ENCODE data around the gene SLCO1A2. TPM values are rescaled to one million over a fixed set of nuclear protein-coding genes. Genes with fewer than 3 reads are reported as not detected.

SLCO1A2 gene
- total RNA-seq, 1 experiment from 2014 or later: 10.3 TPM

DNA sequence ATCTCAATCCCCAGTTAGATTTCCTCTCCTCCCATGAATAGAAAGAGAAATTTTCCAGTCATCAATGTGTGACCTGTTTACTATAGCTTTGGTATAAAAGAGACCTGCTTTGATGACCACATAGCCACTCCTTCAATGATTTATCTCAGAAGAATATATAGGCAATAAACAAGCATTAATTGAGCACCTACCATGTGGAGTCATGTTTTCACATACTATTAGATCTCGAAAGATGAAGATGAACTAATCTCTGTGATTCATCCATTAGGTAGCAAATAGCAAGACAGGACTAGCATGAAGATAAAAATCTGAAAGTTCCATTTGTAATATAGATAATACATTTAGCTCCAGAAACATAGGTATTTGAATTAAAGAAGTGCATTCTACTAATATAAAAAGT, 40.5 kb downstream of the SLCO1A2 start:
- Histone ChIP-seq H2BK5ac (ENCODE audit: insufficient read length, low read length) (no peak overlapping the region), H3K56ac (ENCODE audit: insufficient read length, low read depth, low read length) (no peak overlapping the region), H3K4ac (ENCODE audit: low read depth, low read length) (no peak overlapping the region), H3T11ph (ENCODE audit: low read length) (no peak overlapping the region), H2BK120ac (ENCODE audit: low read depth, low read length, poor library complexity, severe bottlenecking) (no peak overlapping the region), H4K20me1 (ENCODE audit: control insufficient read depth, insufficient read depth, insufficient read length) (no peaks in the 10 kb centered on the region), H2AK5ac (ENCODE audit: insufficient read length, low read length) (no peak overlapping the region), H3K4me2 (ENCODE audit: insufficient read depth, insufficient read length, low read length) (no peak overlapping the region), H4K91ac (ENCODE audit: insufficient read length, low read depth, low read length) (no peak overlapping the region), H2AFZ (ENCODE audit: low read length) (no peak overlapping the region), H3K27me3 (ENCODE audit: insufficient read depth, low read length) (no peaks in the 10 kb centered on the region), H3K79me2 (ENCODE audit: insufficient read depth, low read length) (no peaks in the 10 kb centered on the region), H3K27ac (ENCODE audit: insufficient read length, low read depth, low read length) (no peak overlapping the region), H3K9me3 (ENCODE audit: control insufficient read depth, low read depth, low read length) (no peaks in the 10 kb centered on the region), H2BK15ac (ENCODE audit: low read depth, low read length) (no peak overlapping the region), H3K23me2 (ENCODE audit: insufficient read length, low read depth, low read length, poor library complexity, severe bottlenecking) (no peaks in the 10 kb centered on the region), H3K14ac (ENCODE audit: insufficient read depth, low read length) (no peak overlapping the region), H3K18ac (ENCODE audit: insufficient read length, low read depth, low read length) (no peak overlapping the region), H3K4me1 (ENCODE audit: insufficient read depth, low read length) (no peaks in the 10 kb centered on the region), H3K79me1 (ENCODE audit: insufficient read depth, low read depth, low read length, poor library complexity, severe bottlenecking) (no peaks in the 10 kb centered on the region), H3K23ac (ENCODE audit: insufficient read length, low read depth, low read length) (no peak overlapping the region), H2BK20ac (ENCODE audit: low read depth, low read length, poor library complexity, severe bottlenecking) (no peak overlapping the region), H2BK12ac (ENCODE audit: insufficient read length, low read depth, low read length) (no peak overlapping the region), H3K9ac (ENCODE audit: extremely low read depth, insufficient read length, low read length) (no peak overlapping the region), H4K8ac (replicated peaks; ENCODE audit: insufficient read length, low read depth, low read length) (no peak overlapping the region), H4K5ac (ENCODE audit: insufficient read length, low read depth, low read length) (no peak overlapping the region)
- no peak for DNase-seq
- H3K36me3 Mint-ChIP-seq (ENCODE audit: insufficient read depth in 1 of 3, low read depth in 3 of 3): no peaks in the 10 kb centered on the region
- H3K4me3 Mint-ChIP-seq: no peak overlapping the region
- no CpG with 5 or more reads among the region's 1 CpG for WGBS (ENCODE audit: extremely low coverage, insufficient read length, low lambda C conversion rate)
- TF ChIP-seq, protein P1, sequence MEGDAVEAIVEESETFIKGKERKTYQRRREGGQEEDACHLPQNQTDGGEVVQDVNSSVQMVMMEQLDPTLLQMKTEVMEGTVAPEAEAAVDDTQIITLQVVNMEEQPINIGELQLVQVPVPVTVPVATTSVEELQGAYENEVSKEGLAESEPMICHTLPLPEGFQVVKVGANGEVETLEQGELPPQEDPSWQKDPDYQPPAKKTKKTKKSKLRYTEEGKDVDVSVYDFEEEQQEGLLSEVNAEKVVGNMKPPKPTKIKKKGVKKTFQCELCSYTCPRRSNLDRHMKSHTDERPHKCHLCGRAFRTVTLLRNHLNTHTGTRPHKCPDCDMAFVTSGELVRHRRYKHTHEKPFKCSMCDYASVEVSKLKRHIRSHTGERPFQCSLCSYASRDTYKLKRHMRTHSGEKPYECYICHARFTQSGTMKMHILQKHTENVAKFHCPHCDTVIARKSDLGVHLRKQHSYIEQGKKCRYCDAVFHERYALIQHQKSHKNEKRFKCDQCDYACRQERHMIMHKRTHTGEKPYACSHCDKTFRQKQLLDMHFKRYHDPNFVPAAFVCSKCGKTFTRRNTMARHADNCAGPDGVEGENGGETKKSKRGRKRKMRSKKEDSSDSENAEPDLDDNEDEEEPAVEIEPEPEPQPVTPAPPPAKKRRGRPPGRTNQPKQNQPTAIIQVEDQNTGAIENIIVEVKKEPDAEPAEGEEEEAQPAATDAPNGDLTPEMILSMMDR (conservative IDR thresholded peaks at IDR 0.05): no peak
- H3K27ac Mint-ChIP-seq: no peak overlapping the region
- H3K9me3 Mint-ChIP-seq: no peaks in the 10 kb centered on the region
- no peaks in the 10 kb centered on the region for H3K4me1 Mint-ChIP-seq
- no peaks in the 10 kb centered on the region for H3K27me3 Mint-ChIP-seq (ENCODE audit: low read depth)

All from H9 (cell line).